Vagina (tissue), 2 donors: ENCODE results near the gene MLF2.

ENCODE experiments used
- POLR2A ChIP-seq, 2 donors: fragments of 450-650 bp; IDR thresholded peaks; one replicate each; pipeline ENCODE4 v1.6.1; 2017; ENCODE audit warnings: antibody characterized with exemption in 2 of 2, mild to moderate bottlenecking in 2 of 2, moderate library complexity in 2 of 2
- POLR2AphosphoS5 ChIP-seq, 2 donors: sonication (generic); formaldehyde crosslinking; IDR thresholded peaks; one replicate each; pipeline ENCODE4 v1.9.0; 2017; ENCODE audit warnings: antibody characterized with exemption in 2 of 2, mild to moderate bottlenecking in 2 of 2, low read depth in 1 of 2; ENCODE audit not compliant: insufficient read depth in 1 of 2

DNA sequence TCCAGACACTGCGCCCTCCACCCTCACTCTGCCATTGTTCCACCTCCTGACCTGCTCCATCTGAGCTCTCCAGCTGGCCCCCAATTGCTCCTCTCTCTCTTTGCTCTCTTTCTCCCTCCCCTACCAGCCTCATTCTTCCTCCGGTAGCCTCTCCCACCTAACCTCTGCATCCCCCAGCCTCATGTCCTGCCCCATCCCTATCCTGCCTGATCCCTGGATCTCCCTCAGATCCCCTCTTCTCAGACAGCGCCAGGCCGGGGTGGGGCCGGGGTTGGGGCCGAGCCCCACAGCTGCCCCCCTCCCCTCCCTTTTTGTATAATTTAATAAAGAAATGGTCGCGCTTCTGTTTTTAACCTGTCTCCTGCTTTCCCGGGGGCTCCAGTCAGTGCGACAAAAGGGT lies 17.7 kb upstream of the MLF2 start:
- TF ChIP-seq POLR2AphosphoS5 (IDR thresholded peaks at IDR 0.05; ENCODE audit: insufficient read depth in 1 of 2, low read depth in 1 of 2) (no peak), POLR2A (IDR thresholded peaks at IDR 0.05) (no peak)
